Measurements from ENCODE around the gene LAMC1.

The LAMC1 gene

GRCh38 chr1:183040547-183040971 is 17.3 kb downstream of the LAMC1 start:
- no peak overlapping the region for H3K27ac ChIP-seq (replicated peaks; ENCODE audit: low read length)
- no peaks in the 10 kb centered on the region for H3K27me3 ChIP-seq (ENCODE audit: control insufficient read depth in 3 of 3, insufficient read depth in 3 of 3, low read depth in 1 of 3, low read length in 3 of 3)

GRCh38 chr1:183043254-183043653 is 20.0 kb downstream of the LAMC1 start:
- Histone ChIP-seq H2BK120ac (ENCODE audit: low read depth, low read length) (no peak overlapping the region), H2AFZ (ENCODE audit: low read length) (no peak overlapping the region), H3K18ac (ENCODE audit: low read length) (no peak overlapping the region), H3K9me3 (replicated peaks in 1 of 2; ENCODE audit: control insufficient read depth in 2 of 2, insufficient read depth in 1 of 2, low read depth in 1 of 2, low read length in 2 of 2) (no peaks in the 10 kb centered on the region), H3K4me2 (ENCODE audit: insufficient read depth, low read length, poor library complexity, severe bottlenecking) (no peak overlapping the region), H3K27ac (replicated peaks; ENCODE audit: low read length) (no peak overlapping the region), H3K4me3 (ENCODE audit: low read length in 2 of 2) (no peak overlapping the region), H2BK15ac (ENCODE audit: low read length) (no peak overlapping the region), H3K27me3 (ENCODE audit: control insufficient read depth in 3 of 3, insufficient read depth in 3 of 3, low read depth in 1 of 3, low read length in 3 of 3) (no peaks in the 10 kb centered on the region), H3K4ac (ENCODE audit: low read length) (no peak overlapping the region), H2AK5ac (ENCODE audit: low read depth, low read length) (no peak overlapping the region), H2BK12ac (ENCODE audit: low read length) (no peak overlapping the region), H3K9ac (ENCODE audit: low read depth, low read length, poor library complexity) (no peak overlapping the region), H3K23ac (ENCODE audit: low read depth, low read length, poor library complexity) (no peak overlapping the region), H3K4me1 (ENCODE audit: control insufficient read depth in 2 of 2, insufficient read depth in 1 of 2, low read depth in 1 of 2, low read length in 2 of 2) (peaks cover 8 to 69% of the 10 kb centered on the region in 2 donors), H2BK5ac (ENCODE audit: low read length) (no peak overlapping the region), H3K79me1 (ENCODE audit: low read depth, low read length) (peaks cover under 1% of the 10 kb centered on the region), H4K8ac (ENCODE audit: low read depth, low read length) (no peak overlapping the region), H3K14ac (ENCODE audit: low read length) (no peak overlapping the region), H4K91ac (ENCODE audit: low read depth, low read length, poor library complexity) (no peak overlapping the region), H3K36me3 (replicated peaks in 1 of 2; ENCODE audit: control insufficient read depth in 2 of 2, insufficient read depth in 2 of 2, low read length in 2 of 2) (no peaks in the 10 kb centered on the region)
- WGBS, 2 donors (ENCODE audit: extremely low coverage in 2 of 2, insufficient read length in 2 of 2, insufficient replicate concordance in 1 of 2) = no CpG with 5 or more reads among the region's 3 CpGs
- DNase-seq (ENCODE audit: low spot score) = no peak

More at GRCh38 chr1:183040547-183040971, 17.3 kb downstream of the LAMC1 start:
- Histone ChIP-seq H2BK12ac (ENCODE audit: low read length) (no peak overlapping the region), H2BK5ac (ENCODE audit: low read length) (no peak overlapping the region), H4K8ac (ENCODE audit: low read depth, low read length) (no peak overlapping the region), H2BK15ac (ENCODE audit: low read length) (no peak overlapping the region), H3K4ac (ENCODE audit: low read length) (no peak overlapping the region), H3K79me1 (ENCODE audit: low read depth, low read length) (peaks cover 2% of the 10 kb centered on the region), H2AK5ac (ENCODE audit: low read depth, low read length) (no peak overlapping the region), H3K18ac (ENCODE audit: low read length) (no peak overlapping the region), H3K36me3 (replicated peaks in 1 of 2; ENCODE audit: control insufficient read depth in 2 of 2, insufficient read depth in 2 of 2, low read length in 2 of 2) (peaks cover 0 to 2% of the 10 kb centered on the region in 2 donors), H2AFZ (ENCODE audit: low read length) (no peak overlapping the region), H4K91ac (ENCODE audit: low read depth, low read length, poor library complexity) (no peak overlapping the region), H3K4me2 (ENCODE audit: insufficient read depth, low read length, poor library complexity, severe bottlenecking) (no peak overlapping the region), H3K9me3 (replicated peaks in 1 of 2; ENCODE audit: control insufficient read depth in 2 of 2, insufficient read depth in 1 of 2, low read depth in 1 of 2, low read length in 2 of 2) (no peaks in the 10 kb centered on the region), H3K23ac (ENCODE audit: low read depth, low read length, poor library complexity) (no peak overlapping the region), H3K9ac (ENCODE audit: low read depth, low read length, poor library complexity) (no peak overlapping the region), H3K4me1 (ENCODE audit: control insufficient read depth in 2 of 2, insufficient read depth in 1 of 2, low read depth in 1 of 2, low read length in 2 of 2) (peaks cover 9 to 75% of the 10 kb centered on the region in 2 donors), H2BK120ac (ENCODE audit: low read depth, low read length) (no peak overlapping the region), H3K4me3 (ENCODE audit: low read length in 2 of 2) (no peak overlapping the region), H3K14ac (ENCODE audit: low read length) (no peak overlapping the region)
- no CpG with 5 or more reads among the region's 2 CpGs for WGBS, 2 donors (ENCODE audit: extremely low coverage in 2 of 2, insufficient read length in 2 of 2, insufficient replicate concordance in 1 of 2)
- no peak for DNase-seq (ENCODE audit: low spot score)

GRCh38 chr1:183043872-183044854 is 20.9 kb downstream of the LAMC1 start:
- Histone ChIP-seq H2BK12ac (ENCODE audit: low read length) (no peak overlapping the region), H3K9ac (ENCODE audit: low read depth, low read length, poor library complexity) (no peak overlapping the region), H2BK5ac (ENCODE audit: low read length) (no peak overlapping the region), H4K8ac (ENCODE audit: low read depth, low read length) (no peak overlapping the region), H3K9me3 (replicated peaks in 1 of 2; ENCODE audit: control insufficient read depth in 2 of 2, insufficient read depth in 1 of 2, low read depth in 1 of 2, low read length in 2 of 2) (no peaks in the 10 kb centered on the region), H3K14ac (ENCODE audit: low read length) (no peak overlapping the region), H4K91ac (ENCODE audit: low read depth, low read length, poor library complexity) (no peak overlapping the region), H3K36me3 (replicated peaks in 1 of 2; ENCODE audit: control insufficient read depth in 2 of 2, insufficient read depth in 2 of 2, low read length in 2 of 2) (no peaks in the 10 kb centered on the region), H2AFZ (ENCODE audit: low read length) (no peak overlapping the region), H3K4me1 (ENCODE audit: control insufficient read depth in 2 of 2, insufficient read depth in 1 of 2, low read depth in 1 of 2, low read length in 2 of 2) (peaks cover 7 to 60% of the 10 kb centered on the region in 2 donors), H3K4me2 (ENCODE audit: insufficient read depth, low read length, poor library complexity, severe bottlenecking) (no peak overlapping the region), H3K79me1 (ENCODE audit: low read depth, low read length) (no peaks in the 10 kb centered on the region), H2BK15ac (ENCODE audit: low read length) (no peak overlapping the region), H3K18ac (ENCODE audit: low read length) (no peak overlapping the region), H3K27me3 (ENCODE audit: control insufficient read depth in 3 of 3, insufficient read depth in 3 of 3, low read depth in 1 of 3, low read length in 3 of 3) (no peaks in the 10 kb centered on the region), H2BK120ac (ENCODE audit: low read depth, low read length) (no peak overlapping the region), H2AK5ac (ENCODE audit: low read depth, low read length) (no peak overlapping the region), H3K23ac (ENCODE audit: low read depth, low read length, poor library complexity) (no peak overlapping the region), H3K4me3 (ENCODE audit: low read length in 2 of 2) (no peak overlapping the region), H3K4ac (ENCODE audit: low read length) (no peak overlapping the region), H3K27ac (replicated peaks; ENCODE audit: low read length) (no peak overlapping the region)
- DNase-seq (ENCODE audit: low spot score) = no peak
- WGBS, 2 donors (ENCODE audit: extremely low coverage in 2 of 2, insufficient read length in 2 of 2, insufficient replicate concordance in 1 of 2) = no CpG with 5 or more reads among the region's 7 CpGs

- Histone ChIP-seq H2BK5ac (ENCODE audit: low read length) (no peak overlapping the region), H4K8ac (ENCODE audit: low read depth, low read length) (no peak overlapping the region), H3K36me3 (replicated peaks in 1 of 2; ENCODE audit: control insufficient read depth in 2 of 2, insufficient read depth in 2 of 2, low read length in 2 of 2) (no peaks in the 10 kb centered on the region), H3K27me3 (ENCODE audit: control insufficient read depth in 3 of 3, insufficient read depth in 3 of 3, low read depth in 1 of 3, low read length in 3 of 3) (no peaks in the 10 kb centered on the region), H2BK120ac (ENCODE audit: low read depth, low read length) (no peak overlapping the region), H2BK12ac (ENCODE audit: low read length) (no peak overlapping the region), H3K4me3 (ENCODE audit: low read length in 2 of 2) (no peak overlapping the region), H3K9ac (ENCODE audit: low read depth, low read length, poor library complexity) (no peak overlapping the region), H2BK15ac (ENCODE audit: low read length) (no peak overlapping the region), H3K23ac (ENCODE audit: low read depth, low read length, poor library complexity) (no peak overlapping the region), H2AFZ (ENCODE audit: low read length) (no peak overlapping the region), H4K91ac (ENCODE audit: low read depth, low read length, poor library complexity) (no peak overlapping the region), H3K18ac (ENCODE audit: low read length) (no peak overlapping the region), H3K4me1 (ENCODE audit: control insufficient read depth in 2 of 2, insufficient read depth in 1 of 2, low read depth in 1 of 2, low read length in 2 of 2) (peaks cover 3 to 53% of the 10 kb centered on the region in 2 donors), H3K14ac (ENCODE audit: low read length) (no peak overlapping the region), H3K4ac (ENCODE audit: low read length) (no peak overlapping the region), H3K27ac (replicated peaks; ENCODE audit: low read length) (no peak overlapping the region), H3K4me2 (ENCODE audit: insufficient read depth, low read length, poor library complexity, severe bottlenecking) (no peak overlapping the region), H3K9me3 (replicated peaks in 1 of 2; ENCODE audit: control insufficient read depth in 2 of 2, insufficient read depth in 1 of 2, low read depth in 1 of 2, low read length in 2 of 2) (no peaks in the 10 kb centered on the region), H2AK5ac (ENCODE audit: low read depth, low read length) (no peak overlapping the region), H3K79me1 (ENCODE audit: low read depth, low read length) (no peaks in the 10 kb centered on the region)
- DNase-seq (ENCODE audit: low spot score) = no peak
- WGBS, 2 donors (ENCODE audit: extremely low coverage in 2 of 2, insufficient read length in 2 of 2, insufficient replicate concordance in 1 of 2) = no CpG with 5 or more reads among the region's 2 CpGs
Measured at GRCh38 chr1:183044893-183045649, 21.9 kb downstream of the LAMC1 start.

Data from neuronal stem cell (in vitro differentiated cells).